Heart left ventricle (tissue), 16 donors: ENCODE results near the gene ZNF597. TPM values are rescaled to one million over a fixed set of nuclear protein-coding genes. Genes with fewer than 3 reads are reported as not detected.

Experiments used
- ATAC-seq, 4 donors: fragments of 200-7000 bp; cut with Tn5 transposase; one replicate each; pipeline ENCODE4 v1.9.1; 2020 to 2022; ENCODE audit warnings: moderate library complexity in 4 of 4, mild to moderate bottlenecking in 3 of 4, moderate number of reproducible peaks in 1 of 4
- DNase-seq, 5 donors: peaks; one replicate each; pipeline ENCODE4 v3.0.0-alpha.2; 2020
- H3K27ac ChIP-seq, 12 donors: fragments of 200-600 bp; sonication (generic) in 4 of 12; one replicate each; pipeline versions ENCODE4 v1.5.0 to v1.8.0; 2016 to 2022; ENCODE audit warnings: mild to moderate bottlenecking in 2 of 12
- H3K27me3 ChIP-seq, 9 donors: fragments of 200-600 bp; sonication (generic) in 2 of 9; one replicate each; pipeline versions ENCODE4 v1.5.1 to v1.8.0; 2016 to 2022; ENCODE audit warnings: mild to moderate bottlenecking in 3 of 9
- H3K36me3 ChIP-seq, 9 donors: fragments of 200-600 bp; sonication (generic) in 2 of 9; one replicate each; pipeline versions ENCODE4 v1.5.0 to v1.8.0; 2018 to 2022; ENCODE audit warnings: mild to moderate bottlenecking in 2 of 9
- H3K4me1 ChIP-seq, 12 donors: fragments of 200-600 bp; sonication (generic) in 4 of 12; one replicate each; pipeline versions ENCODE4 v1.5.0 to v1.8.0; 2016 to 2022; ENCODE audit warnings: mild to moderate bottlenecking in 3 of 12
- H3K4me3 ChIP-seq, 12 donors: fragments of 200-600 bp; sonication (generic) in 4 of 12; one replicate each; pipeline versions ENCODE4 v1.5.0 to v1.8.0; 2017 to 2022; ENCODE audit warnings: mild to moderate bottlenecking in 9 of 12, moderate library complexity in 4 of 12
- H3K9me3 ChIP-seq, 12 donors: fragments of 200-600 bp; sonication (generic) in 4 of 12; one replicate each; pipeline versions ENCODE4 v1.5.0 to v1.8.0; 2016 to 2022; ENCODE audit warnings: mild to moderate bottlenecking in 1 of 12
- CTCF ChIP-seq, 12 donors: fragments of 200-600 bp; sonication (generic) in 4 of 12; IDR thresholded peaks; one replicate each; pipeline versions ENCODE4 v1.5.0 to v1.8.0; 2018 to 2022; ENCODE audit warnings: antibody characterized with exemption in 12 of 12, mild to moderate bottlenecking in 5 of 12
- POLR2A ChIP-seq, 2 donors: fragments of 450-650 bp; IDR thresholded peaks; one replicate each; pipeline ENCODE4 v1.6.1; 2017; ENCODE audit warnings: antibody characterized with exemption in 2 of 2, mild to moderate bottlenecking in 2 of 2, moderate library complexity in 2 of 2
- WGBS, 4 donors: extraction: QIAGEN DNeasy Blood & Tissue Kit in 2 of 4; methylation state at CpG; one replicate each; pipeline versions ENCODE4 v1.1.5 to v1.1.7; 2013 to 2018; 5-methylcytosine and 5-hydroxymethylcytosine counted together
- intact Hi-C, 10 donors: fragments of 100-400 bp; cut with DNase I; formaldehyde crosslinking; loops; one replicate each; pipeline versions ENCODE4 v1.11.1 to v1.14.2; 2022
- polyA plus RNA-seq, 2 donors: library from polyadenylated mRNA; stranded (reverse); fragments of 200-250 nt; gene quantifications; one replicate each; pipeline ENCODE4 v1.2.3, GENCODE V29; 2013
- total RNA-seq, 9 donors: library from RNA; depleted of rRNA in 2 of 9; stranded (reverse); fragments of >200 nt in 2 of 9; fragmentation: NEBNext Ultra II Directional in 3 of 9; extraction: Animal tissue kit (Norgen Biotek cat#: 25700) in 3 of 9; gene quantifications; one replicate each; pipeline versions ENCODE4 v1.1.0 to v1.2.4, GENCODE V29; 2016 to 2023
- donor health status: ischemic (EF 13 %, LVEDD 7.1; RV severe dilation, severe dysfunction).
- donor health status: healthy with polysubstance abuse.
- donor health status: DM: no; HTN: yes; CAD: no.
- donor health status: DM: no; HTN: no; CAD: no.
- donor health status: ischemic (EF 25% LVEDD 6.9; RV normal size, moderate dysfunction).
- donor health status: ischemic (EF 25% LVEDD 5.7; RV mildly dilated, moderate dysfunction).
- donor health status: healthy.
- donor health status: DM: yes; HTN: yes; CAD: no.
- donor health status: ischemic (EF 35%, LVEDD 5.7; RV mildly dilated, moderate dysfunction).
- donor health status: nonischemic (EF 11% LVEDD 7.7; RV severe dilation, severe dysfunction).
- donor health status: DM: yes; HTN: yes; CAD: no.
- donor health status: PGD.
- donor health status: ischemic (EF 29% LVEDD 5.4; RV normal size, mild dysfunction).
- donor health status: nonischemic (EF 23%, LVEDD 6.1; RV moderate dilation, normal function).

The ZNF597 gene
- total and polyA plus RNA-seq, 11 donors = 0.65 to 3.3 (median 1.6) TPM

- Histone ChIP-seq H3K9me3 (no peaks in the 10 kb centered on the region), H3K36me3 (no peaks in the 10 kb centered on the region), H3K4me3 (peak overlapping the region; percentile 74 to 99 (median 80)), H3K4me1 (peaks cover 16 to 69% (median 60%) of the 10 kb centered on the region in 12 donors), H3K27ac (peak overlapping the region; percentile 94 to 99 (median 98)), H3K27me3 (no peaks in the 10 kb centered on the region)
- DNase-seq (peak in 2 of 5 donors; percentile 43 to 45), ATAC-seq (peak in 1 of 4 donors; percentile 0)
- intact Hi-C loops = loop anchor here in 9 of 10 donors (1.0 to 10.0 kb wide), 12 partner anchors 42 to 404 kb away; partner anchors contain the start of genes ZNF174 (in 7 of the 9), ZSCAN32 (in 7 of the 9), TIGD7 (in 3 of the 9) and ZNF263 (in 3 of the 9)
- WGBS, 4 donors = 0 to 1% (median 0%) methylated on average over 15 to 47 of the region's 47 CpGs
- TF ChIP-seq CTCF (IDR thresholded peaks at IDR 0.05) = no peak
- no peak for TF ChIP-seq POLR2A (IDR thresholded peaks at IDR 0.05)
Observed at GRCh38 chr16:3458278-3458851, 15.1 kb upstream of the ZNF597 start.

GRCh38 chr16:3457434-3458252 is 14.3 kb upstream of the ZNF597 start:
- peak; percentile 69 to 94 (median 90) for ATAC-seq
- TF ChIP-seq CTCF (IDR thresholded peaks at IDR 0.05) = peak in 11 of 12 donors; percentile 24 to 64 (median 50)
- TF ChIP-seq POLR2A (IDR thresholded peaks at IDR 0.05) = peak in 1 of 2 donors; percentile 56

GRCh38 chr16:3454631-3455147 is 11.4 kb upstream of the ZNF597 start:
- Histone ChIP-seq H3K9me3 (no peaks in the 10 kb centered on the region), H3K4me3 (no peak overlapping the region), H3K4me1 (peaks cover 6 to 48% (median 29%) of the 10 kb centered on the region in 12 donors), H3K27ac (peak overlapping the region in 8 of 12 donors; percentile 0 to 99 (median 98)), H3K36me3 (peaks cover 0 to 19% (median 5%) of the 10 kb centered on the region in 9 donors), H3K27me3 (no peaks in the 10 kb centered on the region)
- TF ChIP-seq POLR2A (IDR thresholded peaks at IDR 0.05) (no peak), CTCF (IDR thresholded peaks at IDR 0.05) (no peak)
- intact Hi-C loops = loop anchor here in 8 of 10 donors (5.0 to 10.0 kb wide), 10 partner anchors 50 to 400 kb away; partner anchors contain the start of genes ZNF174 (in 7 of the 8), ZSCAN32 (in 7 of the 8), TIGD7 (in 3 of the 8) and ZNF263 (in 3 of the 8)
- 82 to 86% (median 83%) methylated on average over 10 of the region's 10 CpGs for WGBS, 4 donors
- no peak for DNase-seq
- ATAC-seq = no peak

More at GRCh38 chr16:3457434-3458252, 14.3 kb upstream of the ZNF597 start:
- Histone ChIP-seq H3K4me3 (peak overlapping the region; percentile 74 to 99 (median 80)), H3K9me3 (no peaks in the 10 kb centered on the region), H3K27me3 (no peaks in the 10 kb centered on the region), H3K4me1 (peaks cover 16 to 64% (median 57%) of the 10 kb centered on the region in 12 donors), H3K27ac (peak overlapping the region; percentile 94 to 99 (median 98)), H3K36me3 (peaks cover 0 to 1% (median 0%) of the 10 kb centered on the region in 9 donors)
- DNase-seq = peak; percentile 91 to 95 (median 93)
- WGBS, 4 donors = 0 to 1% (median 1%) methylated on average over 19 to 83 of the region's 83 CpGs
- intact Hi-C loops = loop anchor here (1.0 to 10.0 kb wide), 16 partner anchors 43 to 403 kb away; partner anchors contain the start of genes ZNF174 (in 8 of the 10), ZSCAN32 (in 8 of the 10), TIGD7 (in 5 of the 10) and ZNF75A (in 5 of the 10)
